HL-60 (cell line): ENCODE results near the gene DBP.

Source experiments
- POLR2AphosphoS5 ChIP-seq: IDR thresholded peaks from 2 replicates; pipeline ENCODE4 v1.6.1; 2012; ENCODE audit warnings: low read depth
- SPI1 ChIP-seq: IDR thresholded peaks from 2 replicates; pipeline ENCODE4 v1.6.1; 2012; ENCODE audit warnings: low read depth, mild to moderate bottlenecking, borderline replicate concordance
- TF ChIP-seq, protein P1 (sequence below): IDR thresholded peaks from one replicate; pipeline ENCODE4 v1.5.1; 2011; ENCODE audit warnings: low read length, control low read depth, inconsistent platforms; ENCODE audit not compliant: insufficient read depth

DNA sequence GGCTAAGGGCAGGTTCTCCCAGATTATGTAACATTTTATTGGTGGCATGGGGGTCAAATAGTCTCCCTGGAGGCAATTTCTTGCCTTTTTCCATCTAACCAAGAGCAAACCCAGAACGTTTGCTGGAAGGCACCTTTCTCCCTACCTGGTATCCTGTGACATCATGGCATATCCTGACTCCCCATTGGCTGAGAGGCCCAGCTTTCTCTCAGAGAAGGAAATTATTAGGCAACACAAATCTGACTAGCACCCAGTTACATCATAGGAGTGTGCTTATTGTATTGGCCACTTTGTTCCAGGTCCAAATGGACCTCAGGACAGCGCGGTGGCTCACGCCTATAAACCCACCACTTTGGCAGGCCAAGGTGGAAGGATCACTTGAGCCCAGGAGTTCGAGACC, 22.6 kb upstream of the DBP start:
- TF ChIP-seq, protein P1, sequence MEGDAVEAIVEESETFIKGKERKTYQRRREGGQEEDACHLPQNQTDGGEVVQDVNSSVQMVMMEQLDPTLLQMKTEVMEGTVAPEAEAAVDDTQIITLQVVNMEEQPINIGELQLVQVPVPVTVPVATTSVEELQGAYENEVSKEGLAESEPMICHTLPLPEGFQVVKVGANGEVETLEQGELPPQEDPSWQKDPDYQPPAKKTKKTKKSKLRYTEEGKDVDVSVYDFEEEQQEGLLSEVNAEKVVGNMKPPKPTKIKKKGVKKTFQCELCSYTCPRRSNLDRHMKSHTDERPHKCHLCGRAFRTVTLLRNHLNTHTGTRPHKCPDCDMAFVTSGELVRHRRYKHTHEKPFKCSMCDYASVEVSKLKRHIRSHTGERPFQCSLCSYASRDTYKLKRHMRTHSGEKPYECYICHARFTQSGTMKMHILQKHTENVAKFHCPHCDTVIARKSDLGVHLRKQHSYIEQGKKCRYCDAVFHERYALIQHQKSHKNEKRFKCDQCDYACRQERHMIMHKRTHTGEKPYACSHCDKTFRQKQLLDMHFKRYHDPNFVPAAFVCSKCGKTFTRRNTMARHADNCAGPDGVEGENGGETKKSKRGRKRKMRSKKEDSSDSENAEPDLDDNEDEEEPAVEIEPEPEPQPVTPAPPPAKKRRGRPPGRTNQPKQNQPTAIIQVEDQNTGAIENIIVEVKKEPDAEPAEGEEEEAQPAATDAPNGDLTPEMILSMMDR, result no peak
- TF ChIP-seq POLR2AphosphoS5 (no peak), SPI1 (no peak)
